GM12878 (cell line): Measurements from ENCODE around the gene AKAP13. TPM values are rescaled to one million over a fixed set of nuclear protein-coding genes. Genes with fewer than 3 reads are reported as not detected.

Source experiments
- CBFB ChIP-seq: IDR thresholded peaks from 2 replicates; pipeline ENCODE4 v1.6.1; 2016; ENCODE audit warnings: antibody characterized with exemption, low read depth
- CHD4 ChIP-seq: fragments of 200-600 bp; sonication (generic); IDR thresholded peaks from 2 replicates; pipeline ENCODE4 v1.6.1; 2016; ENCODE audit warnings: mild to moderate bottlenecking
- CREB1 ChIP-seq: IDR thresholded peaks from 2 replicates; pipeline ENCODE4 v1.6.1; 2012; ENCODE audit warnings: low read depth, mild to moderate bottlenecking, inconsistent platforms
- CTCF ChIP-seq, 3 experiments: IDR thresholded peaks in 2 of 3; conservative IDR thresholded peaks in 1 of 3; 2 replicates each; pipeline ENCODE4 v1.5.1; 2011; ENCODE audit warnings: low read depth in 3 of 3, low read length in 3 of 3, mild to moderate bottlenecking in 3 of 3, control low read depth in 2 of 3, moderate library complexity in 2 of 3, inconsistent platforms in 1 of 3, mixed read lengths in 1 of 3; ENCODE audit not compliant: control insufficient read depth in 2 of 3, insufficient read depth in 1 of 3; ENCODE audit errors: extremely low read depth in 1 of 3
- CUX1 ChIP-seq: IDR thresholded peaks from 2 replicates; pipeline ENCODE4 v1.6.1; 2012; ENCODE audit warnings: improper control_type of control experiment, low read depth, low read length; ENCODE audit not compliant: insufficient replicate concordance
- ELK1 ChIP-seq: IDR thresholded peaks from 2 replicates; pipeline ENCODE4 v1.6.1; 2012; ENCODE audit warnings: low read depth, low read length, improper control_type of control experiment
- ESRRA ChIP-seq: IDR thresholded peaks from 2 replicates; pipeline ENCODE4 v1.6.1; 2012; ENCODE audit warnings: mild to moderate bottlenecking, low read length, improper control_type of control experiment
- FOXM1 ChIP-seq: IDR thresholded peaks from 2 replicates; pipeline ENCODE4 v1.6.1; 2012; ENCODE audit warnings: low read depth, mild to moderate bottlenecking, inconsistent platforms, low read length, moderate library complexity
- KAT2A ChIP-seq: conservative IDR thresholded peaks from 2 replicates; pipeline ENCODE4 v1.6.1; 2011; ENCODE audit warnings: low read depth, low read length; ENCODE audit not compliant: control insufficient read depth
- MLLT1 ChIP-seq: fragments of 450-650 bp; IDR thresholded peaks from 2 replicates; pipeline ENCODE4 v1.6.1; 2016; ENCODE audit warnings: mild to moderate bottlenecking
- MTA2 ChIP-seq: fragments of 450-650 bp; IDR thresholded peaks from 2 replicates; pipeline ENCODE4 v1.6.1; 2016; ENCODE audit warnings: low read depth, mild to moderate bottlenecking, moderate library complexity
- MYB ChIP-seq: fragments of 150-350 bp; IDR thresholded peaks from 2 replicates; pipeline ENCODE4 v1.6.1; 2014; ENCODE audit warnings: mild to moderate bottlenecking, low read depth, low read length, borderline replicate concordance
- MYC ChIP-seq: IDR thresholded peaks from 2 replicates; pipeline ENCODE4 v1.6.1; 2011; ENCODE audit warnings: mild to moderate bottlenecking, low read length, moderate library complexity, inconsistent platforms; ENCODE audit not compliant: insufficient read depth, insufficient replicate concordance, insufficient read length, severe bottlenecking
- NR2C2 ChIP-seq: IDR thresholded peaks from 2 replicates; pipeline ENCODE4 v1.6.1; 2011; ENCODE audit warnings: borderline replicate concordance, low read depth; ENCODE audit not compliant: control insufficient read depth, insufficient read length
- NRF1 ChIP-seq: conservative IDR thresholded peaks from 2 replicates; pipeline ENCODE4 v1.6.1; 2011; ENCODE audit warnings: mild to moderate bottlenecking, low read depth, low read length, improper control_type of control experiment
- RAD51 ChIP-seq: fragments of 450-650 bp; IDR thresholded peaks from 2 replicates; pipeline ENCODE4 v1.6.1; 2016; ENCODE audit warnings: moderate library complexity, mild to moderate bottlenecking, inconsistent platforms
- SP1 ChIP-seq: IDR thresholded peaks from one replicate; pipeline ENCODE4 v1.6.1; 2011; ENCODE audit warnings: low read depth, low read length
- USF2 ChIP-seq: IDR thresholded peaks from 2 replicates; pipeline ENCODE4 v1.6.1; 2011; ENCODE audit warnings: low read depth, low read length, improper control_type of control experiment, borderline replicate concordance
- ZBED1 ChIP-seq: IDR thresholded peaks from 2 replicates; pipeline ENCODE4 v1.6.1; 2016; ENCODE audit warnings: borderline replicate concordance
- polyA plus RNA-seq, 11 experiments: library from polyadenylated mRNA; depleted of rRNA in 4 of 11; unstranded in 6 of 11; stranded (reverse) in 5 of 11; fragments of >200 nt; fragmentation: Nextera tagmentation in 4 of 11; fragmentation: Illumina TruSeq in 1 of 11; extraction: Ambion mirVana in 4 of 11; extraction: Trizol in 1 of 11; gene quantifications; 1 replicate in 1 of 11; 2 replicates in 10 of 11; pipeline versions ENCODE4 v1.2.1 to v1.2.3, GENCODE V29; 2011 to 2016; ENCODE audit warnings: inconsistent platforms in 2 of 11, missing spikeins in 2 of 11, low read depth in 1 of 11
- total RNA-seq, 4 experiments: library from RNA; depleted of rRNA in 3 of 4; stranded (reverse); fragments of >200 nt in 3 of 4; fragmentation: Illumina TruSeq in 1 of 4; extraction: Trizol in 1 of 4; gene quantifications; 2 replicates each; pipeline versions ENCODE4 v1.2.1 to v1.2.3, GENCODE V29; 2013 to 2021

AKAP13 gene
- total and polyA plus RNA-seq, 10 of the 15 experiments (the other 5 are each of a cell fraction or from before 2014, with no cell fraction given): 14.4 to 74.9 (median 55.1) TPM

- no peak for TF ChIP-seq CUX1
- peak; percentile 39; the same call in 1 of the 2 replicates for TF ChIP-seq CREB1
- no peak for TF ChIP-seq MYC
- no peak for TF ChIP-seq KAT2A
- TF ChIP-seq ELK1: no peak
- no peak for TF ChIP-seq USF2
- no peak for TF ChIP-seq CHD4
- TF ChIP-seq RAD51: no peak
- no peak for TF ChIP-seq NR2C2
- peak; percentile 97 for TF ChIP-seq SP1
- TF ChIP-seq NRF1: no peak
- no peak for TF ChIP-seq CTCF (IDR thresholded peaks at IDR 0.05 in 2 of 3, conservative IDR thresholded peaks at IDR 0.05 in 1 of 3; ENCODE audit: control insufficient read depth in 2 of 3, extremely low read depth in 1 of 3, insufficient read depth in 1 of 3, low read depth in 3 of 3, low read length in 3 of 3)
- TF ChIP-seq MTA2: no peak
- no peak for TF ChIP-seq ZBED1
- TF ChIP-seq ESRRA: no peak
- no peak for TF ChIP-seq MLLT1
- TF ChIP-seq MYB: no peak
- no peak for TF ChIP-seq CBFB
- no peak for TF ChIP-seq FOXM1
These were observed 414.4 kb downstream of the AKAP13 start, which contains the start of gene KLHL25 (continued) for GRCh38 chr15:85794598-85795336.
